Measurements from ENCODE around the gene TMEM88.
"Not testable (repeated sequence)": the region's sequence is repeated elsewhere in the genome, so short reads cannot be mapped to it uniquely, and the experiment has no call there.

Gene TMEM88

DNA sequence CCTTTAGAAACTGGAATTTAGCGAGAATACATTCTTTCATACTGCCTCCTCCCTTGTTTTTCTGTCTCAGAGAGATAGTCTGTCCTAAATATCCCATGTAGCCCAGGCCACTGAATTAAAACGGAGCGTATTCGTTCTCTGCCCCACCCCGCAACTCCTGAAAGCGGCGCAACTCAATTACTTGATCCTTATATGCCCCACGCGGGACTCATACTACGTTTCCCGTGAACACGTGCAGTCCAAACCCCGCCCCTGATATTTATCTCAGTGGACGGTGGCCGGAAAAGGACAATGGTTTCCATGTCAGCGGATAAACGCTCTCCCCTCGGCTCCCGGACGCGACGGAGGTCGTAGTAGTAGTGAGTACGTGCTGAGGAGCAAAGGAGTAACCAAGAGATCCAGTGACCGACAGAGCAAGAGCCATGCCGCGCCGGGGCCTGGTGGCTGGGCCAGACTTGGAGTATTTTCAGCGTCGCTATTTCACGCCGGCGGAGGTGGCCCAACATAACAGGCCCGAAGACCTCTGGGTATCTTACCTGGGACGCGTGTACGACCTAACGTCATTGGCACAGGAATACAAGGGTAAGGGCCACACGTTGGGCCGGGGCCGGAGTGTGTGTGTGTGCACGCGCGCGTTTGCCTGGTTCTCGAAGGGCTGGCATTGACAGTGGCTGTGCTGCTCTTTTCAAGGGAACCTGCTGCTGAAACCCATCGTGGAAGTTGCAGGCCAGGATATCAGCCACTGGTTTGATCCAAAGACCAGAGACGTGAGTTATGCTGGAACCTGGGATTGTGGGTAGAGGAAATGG is 3.1 kb downstream of the TMEM88 start, which contains the start of gene CYB5D1:
CYB5D1 (plus strand) TSS at position 291 of the 809 bp plus-strand sequence; CDS start at position 423, 132 bp downstream.
- DNase-seq: peak; percentile 91 to 93

DNA sequence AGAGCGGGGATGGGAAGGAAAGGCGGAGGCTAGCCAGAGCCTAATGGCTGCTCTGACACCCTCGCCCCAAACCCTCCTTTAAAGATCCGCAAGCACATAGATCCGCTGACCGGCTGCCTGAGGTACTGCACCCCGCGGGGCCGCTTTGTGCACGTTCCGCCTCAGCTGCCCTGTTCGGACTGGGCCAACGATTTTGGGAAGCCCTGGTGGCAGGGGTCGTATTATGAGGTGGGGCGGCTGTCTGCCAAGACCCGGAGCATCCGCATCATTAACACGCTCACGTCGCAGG is 3.6 kb downstream of the TMEM88 start:
- no peak for DNase-seq

- DNase-seq: no peak
Measured at GRCh38 chr17:7859028-7859427, 4.2 kb downstream of the TMEM88 start.

DNA sequence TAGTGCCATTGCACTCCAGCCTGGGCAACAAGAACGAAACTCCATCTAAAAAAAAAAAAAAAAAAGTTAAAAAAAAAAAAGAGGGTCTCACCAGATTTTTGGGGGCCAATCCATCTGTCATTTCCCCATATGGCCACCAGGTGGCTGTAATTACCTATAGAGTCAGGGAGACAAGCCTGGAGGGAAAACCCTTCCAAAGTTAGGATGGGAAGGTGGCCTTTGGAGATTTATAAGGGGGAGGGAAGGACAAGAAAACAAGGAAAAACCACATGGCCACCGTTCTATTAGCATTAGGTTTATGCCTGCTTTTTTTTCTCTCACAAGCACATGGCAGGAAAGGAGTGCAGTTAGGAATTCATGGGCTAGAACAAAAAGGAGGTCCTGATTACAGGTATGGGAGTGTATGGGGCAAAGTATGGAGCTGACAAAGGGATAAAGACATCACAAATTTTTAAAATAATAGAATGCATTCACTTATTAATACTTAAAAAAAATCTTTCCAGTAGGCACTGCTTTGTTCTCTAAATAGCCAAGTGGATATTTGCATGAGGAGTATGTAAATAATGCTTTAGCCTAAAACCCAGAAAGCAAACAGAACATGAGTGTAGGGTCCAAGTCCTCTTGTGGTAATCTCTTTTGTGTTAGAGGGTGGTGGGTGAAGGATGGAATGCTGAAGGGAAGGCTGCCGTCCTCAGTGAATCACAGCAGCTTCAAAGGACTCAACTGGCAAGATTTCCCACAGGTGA is 8.0 kb downstream of the TMEM88 start:
- peak in 1 of 2 experiments; percentile 30 for DNase-seq

- DNase-seq: not testable (repeated sequence)
Measured at GRCh38 chr17:7864384-7864783, 9.5 kb downstream of the TMEM88 start.

DNA sequence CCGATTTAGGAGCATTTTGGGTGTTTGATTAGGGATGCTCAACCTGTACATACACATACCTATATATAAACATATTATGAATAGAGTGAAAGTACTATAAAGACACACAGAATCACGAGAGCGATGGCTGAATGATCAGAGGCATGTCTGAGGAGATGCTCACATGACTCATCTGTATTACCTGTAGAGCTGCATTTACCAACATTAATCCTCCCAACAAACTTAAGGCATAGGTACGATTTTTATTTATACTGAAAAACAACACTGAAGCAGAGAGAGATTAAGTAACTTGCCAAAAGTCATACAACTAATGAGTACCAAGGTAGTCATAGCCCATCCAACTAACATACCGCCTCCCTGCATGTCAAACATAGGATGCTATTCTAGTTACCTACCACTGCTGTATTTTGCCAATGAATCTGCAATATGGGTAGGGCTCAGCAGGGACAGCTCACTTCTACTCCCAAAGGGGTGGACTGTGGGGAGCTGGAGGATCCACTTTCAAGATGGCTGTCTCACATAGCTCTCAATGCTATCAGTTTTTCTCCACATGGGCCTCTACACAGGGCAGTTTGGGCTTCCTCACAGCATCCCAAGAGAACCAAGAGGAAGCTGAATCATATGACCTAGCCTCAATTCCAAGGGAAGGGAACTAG is 10.3 kb downstream of the TMEM88 start:
- no peak for DNase-seq

GRCh38 chr17:7867881-7868329 is 13.0 kb downstream of the TMEM88 start:
- DNase-seq: no peak

DNA sequence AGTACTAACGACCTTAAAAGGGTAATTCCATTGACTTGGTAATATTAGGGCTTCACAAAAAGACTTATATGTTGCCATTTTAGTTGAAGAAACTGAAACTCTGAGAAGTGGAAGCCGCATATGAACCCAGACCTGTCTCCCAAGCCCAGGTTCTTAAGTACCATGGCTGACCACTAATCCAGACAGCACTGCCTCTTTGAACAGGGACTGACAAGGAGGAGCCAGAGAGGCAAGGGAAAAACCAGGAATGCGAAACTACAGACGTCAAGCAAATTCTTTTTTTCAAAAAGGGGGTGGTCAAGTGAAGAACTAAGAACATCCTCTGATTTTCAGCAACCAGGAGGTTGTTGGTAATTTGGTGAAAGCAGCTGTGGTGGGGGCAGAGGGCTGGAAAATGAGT is 18.2 kb downstream of the TMEM88 start:
- no peak for DNase-seq

DNA sequence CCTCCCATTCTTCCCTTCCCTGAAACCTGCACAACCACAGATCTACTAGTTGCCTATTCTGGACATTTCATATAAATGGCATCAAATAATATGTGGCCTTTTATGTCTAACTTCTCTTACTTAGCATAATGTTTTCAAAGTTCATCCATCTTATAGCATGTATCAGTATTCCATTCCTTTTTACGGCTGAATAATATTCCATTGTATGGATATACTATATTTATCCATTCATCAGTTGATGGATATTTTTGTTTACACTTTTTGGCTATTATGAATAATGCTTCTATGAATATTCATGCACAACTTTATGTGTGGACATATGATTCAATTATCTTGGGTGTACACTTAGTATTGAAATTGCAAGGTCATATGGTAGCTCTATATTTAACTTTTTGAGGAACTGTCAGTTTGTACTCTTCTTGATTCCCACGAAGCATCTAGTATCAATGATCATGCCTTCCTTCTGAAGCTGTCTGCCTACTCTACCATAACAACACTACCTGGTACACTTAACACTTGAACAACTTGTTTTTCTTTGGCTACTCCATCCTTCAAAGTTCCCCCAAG is 21.0 kb downstream of the TMEM88 start:
- no peak for DNase-seq

GRCh38 chr17:7878234-7878633 is 23.4 kb downstream of the TMEM88 start:
- DNase-seq: no peak

DNA sequence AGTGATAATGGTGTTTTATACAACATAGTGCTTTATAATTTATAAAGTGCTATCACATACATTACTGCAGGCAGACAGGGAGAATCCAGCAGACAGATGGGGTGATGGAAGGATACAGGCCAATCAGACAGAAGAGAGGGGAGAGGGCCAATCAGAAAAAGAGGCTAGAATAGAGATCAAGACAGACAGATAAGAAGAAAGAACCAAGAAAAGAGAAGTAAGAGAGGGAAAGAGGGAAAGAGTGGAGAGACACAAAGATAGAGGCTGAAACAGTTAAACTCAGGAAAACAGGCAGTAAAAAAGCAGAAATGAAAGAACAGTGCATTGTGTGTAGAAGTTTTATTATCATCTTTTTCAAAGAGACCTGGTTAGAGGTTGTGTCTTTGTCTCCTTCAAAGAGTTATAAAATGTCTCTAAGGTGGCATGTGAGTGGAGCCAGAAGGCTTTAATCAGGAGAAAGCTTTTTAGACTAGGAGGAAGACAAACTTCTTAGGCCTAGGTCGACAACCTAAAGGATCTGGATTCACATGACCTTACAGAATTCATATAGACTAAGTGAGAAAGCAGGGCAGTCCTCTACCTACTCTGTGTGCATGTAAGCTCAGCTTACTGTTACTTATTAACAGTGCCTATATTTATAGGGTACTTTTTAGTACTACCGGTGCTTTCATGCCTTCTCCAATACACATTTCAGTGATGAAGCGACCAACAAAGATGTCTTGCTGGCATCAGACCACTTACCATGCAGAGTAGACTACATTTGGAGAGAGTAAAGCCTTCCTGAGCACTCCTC is 25.4 kb downstream of the TMEM88 start:
- DNase-seq: no peak

DNA sequence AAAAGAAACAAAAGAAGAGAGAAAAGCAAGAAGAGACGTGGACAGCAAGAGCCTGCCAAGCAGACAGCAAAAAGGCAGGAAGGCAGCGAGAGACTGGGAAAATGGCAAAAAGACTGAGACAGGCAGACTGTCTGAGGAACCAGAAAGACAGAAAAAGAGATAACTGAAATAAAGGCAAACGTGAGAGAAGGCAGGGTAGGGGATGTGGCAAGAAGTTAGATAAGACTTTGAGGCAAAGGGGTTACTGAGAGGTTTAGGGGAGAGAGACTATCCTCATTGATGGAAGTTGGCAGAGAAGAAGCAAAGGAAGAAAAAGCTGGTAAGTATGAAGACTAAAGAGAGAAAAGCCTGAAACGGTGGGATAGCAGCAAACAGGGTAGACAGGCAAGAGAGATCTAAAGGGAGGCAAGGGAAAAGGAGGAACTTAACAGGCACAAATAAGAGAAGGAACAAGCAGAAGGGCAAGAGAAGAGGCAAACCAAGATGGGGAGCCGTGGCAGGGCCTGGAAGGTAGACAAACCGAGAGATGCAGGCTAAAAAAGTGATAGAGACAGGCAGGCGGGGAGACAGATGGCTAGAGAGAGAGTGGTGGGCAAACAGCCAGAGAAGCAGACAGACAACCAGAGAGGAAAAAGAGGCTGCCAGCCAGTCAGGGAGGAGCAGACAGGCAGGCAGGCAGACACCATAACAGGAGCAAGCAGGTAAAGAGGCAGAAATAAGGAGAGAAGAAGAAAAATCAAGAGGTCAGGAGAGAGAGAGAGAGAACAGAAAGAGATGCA is 26.6 kb downstream of the TMEM88 start:
- DNase-seq: no peak

- DNase-seq: no peak
Measured at GRCh38 chr17:7882068-7882467, 27.2 kb downstream of the TMEM88 start.

DNA sequence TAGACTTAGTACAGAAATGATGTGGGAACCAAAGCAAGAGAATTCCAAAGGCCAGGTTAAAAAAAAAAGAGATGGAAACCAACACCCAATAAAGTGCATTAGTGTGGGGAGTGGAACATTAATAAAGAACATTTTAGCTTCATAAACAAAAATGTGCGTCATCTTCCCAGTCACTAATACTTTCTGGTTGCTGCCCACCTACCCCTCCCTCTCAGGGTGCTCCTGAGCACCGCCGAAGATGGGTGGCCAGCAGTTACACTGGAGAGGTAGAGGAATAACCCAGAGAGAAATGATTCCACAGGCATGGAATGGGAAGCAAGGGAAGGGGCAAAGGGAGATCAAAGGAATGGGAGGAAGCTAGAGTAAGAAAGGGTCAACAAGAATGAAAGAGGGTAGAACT is 27.8 kb downstream of the TMEM88 start:
- no peak for DNase-seq

- no peak for DNase-seq
Measured at GRCh38 chr17:7883781-7884386, 29.0 kb downstream of the TMEM88 start.

- no peak for DNase-seq
Measured at GRCh38 chr17:7884581-7885366, 29.9 kb downstream of the TMEM88 start.

DNA sequence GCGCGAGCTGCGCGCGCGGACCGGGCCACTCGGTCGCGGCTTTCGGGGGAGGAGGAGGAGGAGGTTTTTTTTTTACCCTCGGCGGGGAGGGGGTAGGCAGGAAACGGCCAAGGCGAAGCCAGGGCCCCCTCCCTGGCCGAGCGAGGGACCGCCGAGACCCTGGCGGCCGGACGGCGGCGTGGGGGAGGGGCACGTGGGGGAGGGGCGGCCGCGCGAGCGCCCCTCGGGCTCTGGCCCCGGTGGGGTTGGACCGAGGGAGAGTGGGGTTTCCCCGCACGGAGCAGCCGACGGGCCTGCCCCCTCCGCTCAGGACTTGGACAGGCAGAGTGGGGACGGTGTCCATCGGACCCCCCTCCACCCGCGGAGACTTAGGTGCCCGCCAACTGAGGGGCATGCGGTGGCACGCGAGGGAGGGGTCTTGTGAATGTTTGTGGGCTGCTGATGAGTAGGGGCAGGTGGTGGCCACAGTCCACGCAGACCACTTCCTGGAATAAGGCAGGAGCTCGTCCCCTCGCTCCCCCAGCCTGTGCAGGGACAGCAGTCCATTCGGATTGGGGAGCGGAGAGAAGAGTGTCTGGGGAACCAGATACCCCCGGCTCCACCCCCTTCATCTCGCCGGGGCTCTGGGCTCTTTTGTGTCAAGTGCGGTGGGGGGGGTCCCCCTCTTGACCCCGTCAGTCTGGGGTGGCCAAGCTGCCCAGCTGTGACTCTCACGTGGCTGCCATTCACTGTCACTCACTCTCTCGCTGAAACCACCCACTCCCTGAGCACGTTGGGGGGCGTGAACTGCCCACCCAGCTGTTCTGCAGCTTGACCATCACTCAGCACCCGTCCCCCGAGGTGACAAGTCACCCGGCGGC is 30.7 kb downstream of the TMEM88 start:
- peak in 1 of 2 experiments; percentile 52 for DNase-seq

GRCh38 chr17:7886227-7887037 is 31.6 kb downstream of the TMEM88 start:
- DNase-seq: peak in 1 of 2 experiments; percentile 47

Data from NCI-H1930 (cell line).